Kidney (tissue), 14 donors: ENCODE data around the gene COL4A2. TPM values are rescaled to one million over a fixed set of nuclear protein-coding genes. Genes with fewer than 3 reads are reported as not detected.

Source experiments
- DNase-seq, 5 donors: peaks; one replicate each; pipeline ENCODE4 v3.0.0-alpha.2; 2013 to 2020
- FAIRE-seq: peaks from 2 replicates; lab custom pipeline; 2012; peaks lifted over from hg19 to GRCh38; lab: Jason Lieb, UNC
- H3K27ac ChIP-seq, 2 donors: one replicate each; pipeline ENCODE4 v1.7.0; 2013; ENCODE audit warnings: low read depth in 2 of 2, low read length in 2 of 2, inconsistent platforms in 1 of 2
- H3K27me3 ChIP-seq: one replicate; pipeline ENCODE4 v1.7.1; 2013; ENCODE audit warnings: low read length, inconsistent platforms; ENCODE audit not compliant: control insufficient read depth, insufficient read depth
- H3K36me3 ChIP-seq, 3 donors: one replicate each; pipeline versions ENCODE4 v1.7.0 to v1.7.1; 2013; ENCODE audit warnings: low read length in 3 of 3, control low read depth in 1 of 3, inconsistent platforms in 1 of 3; ENCODE audit not compliant: insufficient read depth in 3 of 3, control insufficient read depth in 2 of 3
- H3K4me1 ChIP-seq, 3 donors: one replicate each; pipeline versions ENCODE4 v1.7.0 to v1.7.1; 2013; ENCODE audit warnings: low read length in 3 of 3, inconsistent platforms in 1 of 3, low read depth in 1 of 3; ENCODE audit not compliant: control insufficient read depth in 2 of 3, insufficient read depth in 2 of 3
- H3K4me3 ChIP-seq, 3 donors: one replicate each; pipeline versions ENCODE4 v1.7.0 to v1.8.1; 2013; ENCODE audit warnings: low read length in 3 of 3, control low read depth in 1 of 3, inconsistent platforms in 1 of 3
- H3K9ac ChIP-seq, 3 donors: one replicate each; pipeline versions ENCODE4 v1.7.0 to v1.7.1; 2013; ENCODE audit warnings: low read length in 3 of 3, control low read depth in 1 of 3, inconsistent platforms in 1 of 3
- H3K9me3 ChIP-seq, 3 donors: one replicate each; pipeline versions ENCODE4 v1.7.0 to v1.7.1; 2013; ENCODE audit warnings: low read length in 3 of 3, control low read depth in 1 of 3, inconsistent platforms in 1 of 3; ENCODE audit not compliant: control insufficient read depth in 2 of 3, insufficient read depth in 1 of 3
- CTCF ChIP-seq: IDR thresholded peaks from 3 replicates; pipeline ENCODE4 v1.5.1; 2012; ENCODE audit warnings: mild to moderate bottlenecking, moderate library complexity, borderline replicate concordance; ENCODE audit not compliant: insufficient read depth; ENCODE audit errors: extremely low read depth
- intact Hi-C: fragments of 100-400 bp; cut with DNase I; formaldehyde crosslinking; loops from one replicate; pipeline ENCODE4 v1.11.1; 2022
- polyA plus RNA-seq: library from polyadenylated mRNA; stranded (reverse); fragments of 350-450 nt; fragmentation: Illumina TruSeq; extraction: RNeasy Lipid Tissue Mini Kit (QIAGEN cat#74804); gene quantifications from one replicate; pipeline ENCODE4 v1.2.3, GENCODE V29; 2014; ENCODE audit warnings: low read depth, low replicate concordance; ENCODE audit not compliant: insufficient read depth
- total RNA-seq: library from RNA; stranded (reverse); fragmentation: NEBNext Ultra II Directional; extraction: Animal tissue kit (Norgen Biotek cat#: 25700); gene quantifications from one replicate; pipeline ENCODE4 v1.2.1, GENCODE V29; 2021
- donor health status: control.
- donor health status: control.
- donor health status: control.
- donor health status: control.
- donor health status: control.
- donor health status: DM: yes; HTN: yes; CAD: no.
- donor health status: Normal renal cell carcinoma (clear cell type).

The COL4A2 gene
- total and polyA plus RNA-seq, 2 donors from 2014 or later = 126 to 265 TPM

DNA sequence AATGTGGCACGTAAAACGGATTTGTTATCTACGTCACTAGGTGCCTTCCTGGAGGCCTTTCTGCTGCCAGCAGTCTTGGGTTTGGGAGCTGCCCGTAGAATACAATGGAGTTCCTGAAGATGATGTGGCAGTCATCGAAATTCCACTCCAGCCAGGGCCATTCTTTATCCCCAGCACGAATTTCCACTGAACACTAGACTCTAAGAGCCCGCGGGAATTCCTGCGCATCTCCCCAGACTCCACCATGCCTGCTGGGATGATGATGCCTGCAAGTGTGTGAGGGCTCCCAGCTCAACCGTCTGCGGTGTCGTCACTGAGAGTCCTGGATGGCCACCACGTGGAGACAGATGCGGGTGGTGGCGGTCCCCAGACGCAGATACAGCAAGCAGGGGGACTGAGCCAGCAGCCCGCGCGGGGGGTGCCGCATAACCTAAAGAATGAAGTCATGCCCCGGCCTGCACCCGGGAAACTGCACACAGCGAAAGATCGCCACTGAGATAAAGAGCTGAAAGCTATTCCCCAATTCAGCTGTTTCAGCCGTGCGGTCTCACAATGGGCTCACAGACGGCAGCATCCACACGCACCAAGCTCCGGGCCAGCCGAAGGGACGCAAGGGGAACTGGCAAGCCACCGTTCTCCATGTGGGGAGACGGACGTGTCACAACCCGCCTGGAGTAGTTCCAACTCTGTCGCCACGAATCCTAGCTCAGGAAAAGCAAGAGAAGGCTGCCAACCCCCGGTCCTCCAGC is 41.2 kb upstream of the COL4A2 start:
- H3K36me3 ChIP-seq = no peaks in the 10 kb centered on the region
- H3K27ac ChIP-seq = peak overlapping the region in 1 of 2 donors; percentile 42
- TF ChIP-seq CTCF = no peak
- no peak overlapping the region for H3K4me3 ChIP-seq
- H3K27me3 ChIP-seq = no peaks in the 10 kb centered on the region
- H3K9ac ChIP-seq = no peak overlapping the region
- H3K4me1 ChIP-seq = peaks cover 15 to 32% (median 24%) of the 10 kb centered on the region in 3 donors
- H3K9me3 ChIP-seq = no peaks in the 10 kb centered on the region
- intact Hi-C loops = no loop called here
- DNase-seq (peak in 1 of 5 donors; percentile 89), FAIRE-seq (no peak)

GRCh38 chr13:110266431-110266809 is 40.7 kb upstream of the COL4A2 start:
- intact Hi-C loops = no loop called here
- Histone ChIP-seq H3K4me3 (no peak overlapping the region), H3K36me3 (no peaks in the 10 kb centered on the region), H3K9ac (no peak overlapping the region), H3K27ac (no peak overlapping the region), H3K27me3 (no peaks in the 10 kb centered on the region), H3K4me1 (peaks cover 15 to 32% (median 26%) of the 10 kb centered on the region in 3 donors), H3K9me3 (no peaks in the 10 kb centered on the region)
- TF ChIP-seq CTCF = no peak
- no peak for FAIRE-seq
- DNase-seq = no peak

DNA sequence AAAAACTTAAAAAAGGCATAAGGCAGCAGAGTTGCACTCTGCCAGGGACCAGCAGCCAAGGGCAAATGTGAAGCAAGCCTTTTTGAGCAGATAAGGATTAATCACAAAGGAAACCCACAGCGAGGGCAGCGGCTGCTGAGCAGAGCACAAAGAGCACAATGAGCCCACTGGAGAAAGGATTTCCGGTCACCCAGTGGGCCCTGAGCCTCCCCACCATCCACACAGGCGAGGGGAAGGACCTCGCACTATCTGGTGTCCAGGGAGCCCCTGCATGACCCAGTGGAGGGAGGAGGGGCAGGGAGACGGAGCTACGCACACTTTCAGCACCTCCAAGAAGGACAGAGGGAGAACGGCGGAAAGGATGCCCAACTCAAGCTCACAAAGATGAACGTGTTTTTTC is 40.1 kb upstream of the COL4A2 start:
- H3K4me1 ChIP-seq = peaks cover 15 to 29% (median 21%) of the 10 kb centered on the region in 3 donors
- no peaks in the 10 kb centered on the region for H3K36me3 ChIP-seq
- no peak overlapping the region for H3K9ac ChIP-seq
- H3K4me3 ChIP-seq = no peak overlapping the region
- FAIRE-seq = no peak
- DNase-seq = peak in 1 of 5 donors; percentile 30
- no peak for TF ChIP-seq CTCF
- intact Hi-C loops = no loop called here
- no peaks in the 10 kb centered on the region for H3K9me3 ChIP-seq
- no peaks in the 10 kb centered on the region for H3K27me3 ChIP-seq
- no peak overlapping the region for H3K27ac ChIP-seq
